Measurements from ENCODE around the gene ZNF407.

The ZNF407 gene

GRCh38 chr18:75065251-75066000 lies 467.8 kb downstream of the ZNF407 start (continued):
- TF ChIP-seq PRDM4 (tag by site-specific recombination; IDR thresholded peaks at IDR 0.05): no peak
- TF ChIP-seq ZSCAN23 (tag by site-specific recombination; IDR thresholded peaks at IDR 0.05): no peak
- TF ChIP-seq ZBTB10 (tag by site-specific recombination; IDR thresholded peaks at IDR 0.05): no peak
- no peak for TF ChIP-seq ZBTB1 (tag by site-specific recombination; IDR thresholded peaks at IDR 0.05)

GRCh38 chr18:75066021-75066880 lies 468.6 kb downstream of the ZNF407 start:
- TF ChIP-seq PBX3 (CRISPR knock-in tag; IDR thresholded peaks at IDR 0.05) (no peak), ZNF394 (tag by site-specific recombination; IDR thresholded peaks at IDR 0.05; ENCODE audit: borderline replicate concordance) (no peak), ZNF473 (tag by site-specific recombination; IDR thresholded peaks at IDR 0.05) (no peak), ZNF776 (tag by site-specific recombination; IDR thresholded peaks at IDR 0.05; ENCODE audit: borderline replicate concordance) (no peak), ZNF658 (tag by site-specific recombination; IDR thresholded peaks at IDR 0.05) (no peak), PRDM10 (tag by site-specific recombination; IDR thresholded peaks at IDR 0.05) (no peak), BCL6B (tag by site-specific recombination; IDR thresholded peaks at IDR 0.05) (no peak), ZNF548 (tag by site-specific recombination; IDR thresholded peaks at IDR 0.05) (no peak), ZNF426 (tag by site-specific recombination; IDR thresholded peaks at IDR 0.05) (no peak)
- Histone ChIP-seq H3K4me3 (ENCODE audit: low read depth, low read length) (no peak overlapping the region), H3K9me3 (ENCODE audit: control insufficient read depth, insufficient read depth, low read depth, low read length) (no peaks in the 10 kb centered on the region), H3K36me3 (ENCODE audit: control insufficient read depth in 2 of 2, insufficient read depth in 1 of 2, low read length in 2 of 2) (no peaks in the 10 kb centered on the region), H3K27ac (ENCODE audit: extremely low read depth, low read depth, low read length) (no peak overlapping the region), H3K4me1 (ENCODE audit: control insufficient read depth, insufficient read depth, low read length) (peaks cover 3% of the 10 kb centered on the region; the same call in 1 of the 2 replicates)
- ChIA-PET CTCF (interaction anchor here (0.7 kb wide), 2 partner anchors 65 to 379 kb away, joined by 4 to 6 read pairs; no protein-coding TSS in a partner anchor), POLR2A (no interaction called here)

Measured in HEK293 (cell line).